Uterus (tissue), 4 donors: ENCODE results near the gene GMDS. TPM values are rescaled to one million over a fixed set of nuclear protein-coding genes. Genes with fewer than 3 reads are reported as not detected.

Source experiments
- DNase-seq, 2 donors: peaks; one replicate each; pipeline ENCODE4 v3.0.0-alpha.2; 2019 to 2020
- H3K27ac ChIP-seq, 2 donors: fragments of 200-600 bp; sonication (generic); 1 replicate in 1 of 2; 2 replicates in 1 of 2; pipeline ENCODE4 v1.5.1; 2016 to 2018
- H3K27me3 ChIP-seq, 2 donors: fragments of 200-600 bp; sonication (generic); one replicate each; pipeline ENCODE4 v1.5.1; 2018 to 2019; ENCODE audit warnings: control low read depth in 1 of 2
- H3K36me3 ChIP-seq, 2 donors: fragments of 200-600 bp; sonication (generic); one replicate each; pipeline ENCODE4 v1.5.1; 2019; ENCODE audit warnings: control low read depth in 1 of 2
- H3K4me1 ChIP-seq, 2 donors: fragments of 200-600 bp; sonication (generic); one replicate each; pipeline ENCODE4 v1.5.1; 2018 to 2019; ENCODE audit warnings: control low read depth in 1 of 2
- H3K4me3 ChIP-seq, 2 donors: fragments of 200-600 bp; sonication (generic); 1 replicate in 1 of 2; 2 replicates in 1 of 2; pipeline ENCODE4 v1.5.1; 2018 to 2019; ENCODE audit warnings: mild to moderate bottlenecking in 1 of 2
- H3K9me3 ChIP-seq, 2 donors: fragments of 200-600 bp; sonication (generic); one replicate each; pipeline ENCODE4 v1.5.1; 2019; ENCODE audit warnings: control low read depth in 1 of 2
- CTCF ChIP-seq, 4 experiments: fragments of 200-600 bp in 2 of 4; fragments of 450-650 bp in 2 of 4; sonication (generic) in 2 of 4; IDR thresholded peaks; one replicate each; pipeline ENCODE4 v1.5.1; 2016 to 2019; ENCODE audit warnings: antibody characterized with exemption in 4 of 4, mild to moderate bottlenecking in 2 of 4, moderate library complexity in 1 of 4
- POLR2A ChIP-seq, 2 donors: fragments of 450-650 bp; IDR thresholded peaks; one replicate each; pipeline ENCODE4 v1.6.1; 2016; ENCODE audit warnings: antibody characterized with exemption in 2 of 2, mild to moderate bottlenecking in 1 of 2, moderate library complexity in 1 of 2
- intact Hi-C: fragments of 100-400 bp; cut with DNase I; formaldehyde crosslinking; loops from one replicate; pipeline ENCODE4 v1.15.1; 2023; ENCODE audit warnings: low total_unique reads
- total RNA-seq, 4 donors: library from RNA; depleted of rRNA in 3 of 4; stranded (reverse); fragments of >200 nt in 3 of 4; gene quantifications; one replicate each; pipeline versions ENCODE4 v1.1.0 to v1.2.4, GENCODE V29; 2014 to 2023
- donor health status: DM: yes; HTN: yes; CAD: no.

The GMDS gene
- total RNA-seq, 4 donors from 2014 or later: 5.3 to 17.4 (median 12.9) TPM

GRCh38 chr6:1599469-1599868, 645.9 kb downstream of the GMDS start:
- Histone ChIP-seq H3K4me1 (no peaks in the 10 kb centered on the region), H3K4me3 (no peak overlapping the region), H3K9me3 (no peaks in the 10 kb centered on the region), H3K27ac (no peak overlapping the region), H3K27me3 (peaks cover 8% of the 10 kb centered on the region in 2 donors), H3K36me3 (no peaks in the 10 kb centered on the region)
- intact Hi-C loops: loop anchor here (10.0 kb wide), 1 partner anchor 1145 kb away; no protein-coding TSS in a partner anchor
- TF ChIP-seq POLR2A (IDR thresholded peaks at IDR 0.05) (no peak), CTCF (IDR thresholded peaks at IDR 0.05) (no peak)
- no peak for DNase-seq

- intact Hi-C loops: loop anchor here (10.0 kb wide), 1 partner anchor 1146 kb away; no protein-coding TSS in a partner anchor
- DNase-seq: no peak
- no peaks in the 10 kb centered on the region for H3K36me3 ChIP-seq
- TF ChIP-seq POLR2A (IDR thresholded peaks at IDR 0.05) (no peak), CTCF (IDR thresholded peaks at IDR 0.05) (no peak)
- H3K27me3 ChIP-seq: peaks cover 2 to 8% of the 10 kb centered on the region in 2 donors
- H3K4me3 ChIP-seq: no peak overlapping the region
- no peaks in the 10 kb centered on the region for H3K9me3 ChIP-seq
- H3K4me1 ChIP-seq: no peaks in the 10 kb centered on the region
- H3K27ac ChIP-seq: no peak overlapping the region
These were observed 646.5 kb downstream of the GMDS start for GRCh38 chr6:1598886-1599285.

GRCh38 chr6:1598433-1598832, 647.0 kb downstream of the GMDS start:
- Histone ChIP-seq H3K9me3 (no peaks in the 10 kb centered on the region), H3K27me3 (peaks cover 0 to 8% of the 10 kb centered on the region in 2 donors), H3K4me1 (no peaks in the 10 kb centered on the region), H3K36me3 (no peaks in the 10 kb centered on the region), H3K4me3 (no peak overlapping the region), H3K27ac (no peak overlapping the region)
- TF ChIP-seq CTCF (IDR thresholded peaks at IDR 0.05): no peak
- no peak for TF ChIP-seq POLR2A (IDR thresholded peaks at IDR 0.05)
- intact Hi-C loops: loop anchor here (10.0 kb wide), 1 partner anchor 1146 kb away; no protein-coding TSS in a partner anchor
- DNase-seq: no peak

GRCh38 chr6:1597924-1598323, 647.5 kb downstream of the GMDS start:
- no peak for DNase-seq
- no peak overlapping the region for H3K27ac ChIP-seq
- TF ChIP-seq CTCF (IDR thresholded peaks at IDR 0.05) (no peak), POLR2A (IDR thresholded peaks at IDR 0.05) (no peak)

GRCh38 chr6:1597121-1597744, 648.2 kb downstream of the GMDS start:
- no peak overlapping the region for H3K27ac ChIP-seq
- no peak for TF ChIP-seq POLR2A (IDR thresholded peaks at IDR 0.05)
- no peak for TF ChIP-seq CTCF (IDR thresholded peaks at IDR 0.05)
- no peak overlapping the region for H3K4me3 ChIP-seq
- DNase-seq: no peak
- H3K4me1 ChIP-seq: no peaks in the 10 kb centered on the region
- intact Hi-C loops: loop anchor here (10.0 kb wide), 1 partner anchor 1148 kb away; no protein-coding TSS in a partner anchor
- peaks cover 0 to 8% of the 10 kb centered on the region in 2 donors for H3K27me3 ChIP-seq
- no peaks in the 10 kb centered on the region for H3K36me3 ChIP-seq
- no peaks in the 10 kb centered on the region for H3K9me3 ChIP-seq

More at GRCh38 chr6:1597924-1598323, 647.5 kb downstream of the GMDS start:
- intact Hi-C loops: loop anchor here (10.0 kb wide), 1 partner anchor 1147 kb away; no protein-coding TSS in a partner anchor
- peaks cover 0 to 8% of the 10 kb centered on the region in 2 donors for H3K27me3 ChIP-seq
- no peaks in the 10 kb centered on the region for H3K36me3 ChIP-seq
- no peaks in the 10 kb centered on the region for H3K9me3 ChIP-seq
- H3K4me1 ChIP-seq: no peaks in the 10 kb centered on the region
- no peak overlapping the region for H3K4me3 ChIP-seq
